NCI-H2171 treated with DMSO at 0.1 percent for 48 hours (cell line): ENCODE results near the gene THYN1.

ENCODE experiments used
- DNase-seq: peaks from one replicate; lab custom pipeline; 2025; lab: John Stamatoyannopoulos, UW

The THYN1 gene

DNA sequence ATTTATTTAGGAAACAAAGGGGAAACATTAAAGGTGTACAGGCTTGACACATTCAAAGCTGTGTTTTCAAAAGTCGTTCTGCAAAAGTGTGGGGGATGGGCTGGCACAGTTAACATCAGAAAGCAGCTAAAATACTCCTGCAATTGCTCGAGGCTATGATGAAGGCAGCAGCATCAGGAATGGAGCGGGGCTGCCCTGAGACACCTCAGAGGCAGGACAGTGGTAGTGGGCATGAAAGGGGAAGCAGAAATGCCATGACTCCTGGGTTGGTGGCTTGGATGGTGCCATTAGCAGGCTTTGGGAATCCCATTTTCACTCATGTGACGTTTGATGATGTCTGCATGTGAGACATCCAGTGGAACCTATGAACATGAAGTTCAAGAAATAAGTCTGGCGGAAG, 30.0 kb downstream of the THYN1 start:
- DNase-seq: no peak

DNA sequence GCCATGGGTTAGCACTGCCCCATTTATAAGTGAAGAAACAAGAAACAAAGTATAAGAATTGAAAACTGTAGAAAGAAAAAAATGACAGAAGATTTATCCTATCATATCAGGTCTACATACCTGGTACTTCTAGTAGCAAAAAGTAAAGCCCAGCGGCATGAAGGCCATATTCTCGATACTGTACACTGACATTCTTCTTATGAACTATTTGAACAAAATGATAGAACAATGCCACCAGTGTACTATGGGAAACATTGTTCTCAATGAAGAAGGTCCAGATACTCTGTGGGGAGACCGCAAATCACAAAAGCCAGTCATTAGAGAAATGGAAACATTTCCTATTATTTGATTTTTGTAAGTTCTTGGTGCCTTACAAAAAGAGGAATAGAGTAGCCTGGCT, 36.3 kb downstream of the THYN1 start:
- DNase-seq: no peak

DNA sequence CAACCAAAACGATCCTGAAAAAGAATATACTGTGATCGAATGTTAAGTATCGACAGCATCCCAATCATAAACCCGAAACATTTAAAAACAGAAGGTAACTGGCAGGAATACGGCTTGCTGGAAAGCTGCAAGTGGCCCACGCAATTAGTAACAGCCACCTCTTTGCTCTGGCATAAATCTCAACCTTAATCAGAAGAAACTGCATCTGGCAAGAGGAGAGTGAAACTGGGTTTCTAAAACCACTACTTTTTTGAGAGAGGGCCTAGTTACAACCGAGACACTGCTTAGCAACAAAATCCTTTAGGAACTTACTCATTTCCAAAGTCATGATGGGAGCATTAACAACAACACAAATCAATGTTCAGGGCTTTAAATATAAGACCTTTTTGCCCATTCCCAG, 37.3 kb downstream of the THYN1 start:
- DNase-seq: no peak

DNA sequence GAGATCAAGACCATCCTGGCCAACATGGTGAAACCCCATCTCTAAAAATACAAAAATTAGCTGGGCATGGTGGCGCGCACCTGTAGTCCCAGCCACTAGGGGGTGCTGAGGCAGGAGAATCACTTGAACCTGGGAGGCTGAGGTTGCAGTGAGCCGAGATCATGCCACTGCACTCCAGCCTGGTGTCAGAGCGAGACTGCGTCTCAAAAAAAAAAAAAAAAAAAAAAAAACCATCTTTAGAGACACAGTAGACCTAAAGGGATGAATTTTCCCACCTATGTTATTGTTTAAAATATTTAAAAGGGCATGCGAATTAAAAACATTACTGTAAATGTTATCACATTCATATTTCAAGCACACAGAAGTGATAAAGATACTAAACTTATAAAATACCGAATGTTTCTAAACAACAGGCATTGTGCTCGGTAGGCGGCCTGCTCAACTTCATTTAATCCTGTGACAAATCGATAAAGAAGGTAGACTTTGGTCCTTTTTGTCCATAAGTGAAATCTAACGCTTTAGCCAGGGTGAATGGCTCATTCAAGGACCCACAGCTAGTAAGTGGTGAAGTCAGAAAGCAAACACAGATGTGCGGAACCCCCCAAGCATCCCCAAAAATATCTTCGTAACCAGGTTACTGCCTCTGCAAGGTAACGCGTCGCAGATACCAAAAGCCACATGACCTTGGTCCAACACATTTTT, 45.5 kb downstream of the THYN1 start:
- DNase-seq: no peak

DNA sequence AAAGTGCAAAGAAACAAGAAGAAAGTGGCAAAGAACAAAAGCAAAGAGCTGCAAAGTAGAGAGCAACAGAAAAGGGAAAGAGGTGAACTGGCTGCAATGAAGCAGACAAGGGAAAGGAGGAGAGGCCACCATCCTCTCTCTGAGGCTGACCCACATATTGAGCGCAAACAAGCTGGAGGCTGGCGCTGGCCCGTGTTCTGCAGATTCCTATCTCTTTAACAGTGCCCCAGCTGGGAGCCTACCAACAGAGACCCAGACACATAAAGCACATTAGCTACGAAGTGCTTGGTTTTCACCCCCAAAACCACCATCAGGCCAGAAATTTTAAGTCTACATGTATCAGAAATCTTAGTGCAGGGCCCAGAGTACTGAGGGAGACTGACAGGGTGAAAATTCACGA, 47.0 kb downstream of the THYN1 start:
- no peak for DNase-seq

DNA sequence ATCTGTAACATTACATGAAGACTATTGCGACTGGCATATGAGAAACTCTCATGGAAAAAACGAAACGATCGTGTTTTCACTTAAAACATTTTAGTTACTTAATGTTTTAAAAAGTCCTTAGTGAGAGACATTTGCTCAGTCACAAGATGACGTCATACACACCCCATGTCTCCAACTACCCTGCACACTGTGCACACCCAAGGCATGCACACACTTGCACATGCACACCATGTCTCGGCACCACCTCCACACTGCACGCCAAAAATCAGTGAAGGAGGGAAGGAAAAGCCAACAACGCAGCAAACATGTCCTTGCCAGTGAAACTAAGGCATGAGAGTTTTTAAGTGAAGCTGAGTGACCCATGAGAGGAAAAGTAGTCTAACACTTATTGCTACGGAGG, 47.4 kb downstream of the THYN1 start:
- no peak for DNase-seq

DNA sequence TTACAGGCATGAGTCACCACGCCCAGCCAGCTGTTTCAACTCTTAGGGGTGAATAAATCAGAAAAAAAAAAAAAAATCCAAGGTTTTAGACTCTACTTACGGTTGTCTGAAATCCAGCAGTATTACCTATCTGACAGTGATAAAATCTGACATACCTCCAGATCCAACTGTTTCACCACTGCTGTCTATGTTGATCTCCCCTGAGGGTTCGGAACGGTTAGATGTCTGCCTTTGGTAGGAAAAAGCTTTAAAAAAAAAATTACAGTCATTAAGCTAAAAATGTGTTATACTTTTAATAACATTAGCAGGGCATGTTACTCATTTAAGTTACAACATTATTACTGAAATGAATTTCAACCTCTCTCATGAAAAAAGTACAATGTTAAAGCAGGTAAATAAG, 50.5 kb downstream of the THYN1 start:
- DNase-seq: no peak

DNA sequence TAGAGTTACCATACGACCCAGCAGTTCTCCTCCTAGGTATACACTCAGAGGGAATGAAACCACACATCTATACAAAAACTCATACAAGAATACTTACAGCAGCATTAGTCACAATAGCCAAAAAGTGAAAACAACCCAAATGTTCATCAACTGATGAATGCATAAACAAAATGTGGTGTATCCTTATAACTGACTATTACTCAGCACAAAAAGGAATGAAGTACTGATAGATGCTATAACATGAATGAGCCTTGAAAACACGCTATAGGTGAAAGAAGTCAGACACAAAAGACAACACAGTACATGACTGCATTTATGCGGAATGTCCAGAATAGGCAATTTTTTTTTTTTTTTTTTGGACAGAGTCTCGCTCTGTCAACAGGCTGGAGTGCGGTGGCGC, 52.5 kb downstream of the THYN1 start:
- DNase-seq: no peak

DNA sequence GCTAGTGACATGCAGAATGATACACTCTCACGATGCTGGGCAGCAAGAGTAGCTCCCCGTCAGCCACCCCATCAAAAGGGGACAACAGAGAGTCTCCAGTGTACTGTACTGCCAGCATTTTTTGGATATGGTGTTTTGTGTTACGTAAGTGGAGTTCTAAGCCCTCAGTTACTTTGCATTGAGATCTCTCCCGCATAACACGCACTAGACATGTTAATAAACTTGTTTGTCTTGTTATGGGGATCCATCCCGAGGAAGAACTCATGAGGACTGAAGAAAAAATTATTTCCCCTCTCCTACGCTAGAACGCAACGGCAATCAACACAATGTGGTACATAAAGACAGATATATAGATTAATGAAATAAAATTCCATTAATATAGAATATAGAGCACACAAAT, 53.6 kb downstream of the THYN1 start:
- no peak for DNase-seq
